ENCODE data around the gene RNF150. TPM values are rescaled to one million over a fixed set of nuclear protein-coding genes. Genes with fewer than 3 reads are reported as not detected.

RNF150 gene
- total and polyA plus RNA-seq, 8 donors: 1.9 to 15.2 (median 14.1) TPM

DNA sequence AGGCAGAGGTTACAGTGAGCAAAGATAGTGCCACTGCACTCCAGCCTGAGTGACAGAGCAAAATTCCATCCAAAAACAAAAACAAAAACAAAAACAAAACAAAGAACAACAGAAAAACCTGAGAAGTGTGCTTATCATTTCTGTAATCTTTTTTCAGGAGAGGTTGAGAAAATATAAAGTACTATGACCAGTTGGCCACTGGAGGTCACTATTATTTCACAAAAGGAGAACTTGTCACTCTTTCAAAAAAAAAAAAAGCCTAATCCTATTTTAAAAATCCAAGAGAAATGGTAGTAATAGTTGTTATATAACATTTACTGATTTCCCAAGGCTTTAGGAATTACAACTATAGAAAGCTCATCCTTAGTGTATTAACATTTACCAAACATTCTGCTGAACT, 24.9 kb upstream of the RNF150 start:
- Histone ChIP-seq H3K27ac (no peak overlapping the region), H3K36me3 (no peaks in the 10 kb centered on the region), H3K4me1 (no peaks in the 10 kb centered on the region), H3K9me3 (no peaks in the 10 kb centered on the region), H3K4me3 (no peak overlapping the region), H3K27me3 (no peaks in the 10 kb centered on the region)
- intact Hi-C loops (cut with DNase I): no loop called here
- TF ChIP-seq, protein P1, sequence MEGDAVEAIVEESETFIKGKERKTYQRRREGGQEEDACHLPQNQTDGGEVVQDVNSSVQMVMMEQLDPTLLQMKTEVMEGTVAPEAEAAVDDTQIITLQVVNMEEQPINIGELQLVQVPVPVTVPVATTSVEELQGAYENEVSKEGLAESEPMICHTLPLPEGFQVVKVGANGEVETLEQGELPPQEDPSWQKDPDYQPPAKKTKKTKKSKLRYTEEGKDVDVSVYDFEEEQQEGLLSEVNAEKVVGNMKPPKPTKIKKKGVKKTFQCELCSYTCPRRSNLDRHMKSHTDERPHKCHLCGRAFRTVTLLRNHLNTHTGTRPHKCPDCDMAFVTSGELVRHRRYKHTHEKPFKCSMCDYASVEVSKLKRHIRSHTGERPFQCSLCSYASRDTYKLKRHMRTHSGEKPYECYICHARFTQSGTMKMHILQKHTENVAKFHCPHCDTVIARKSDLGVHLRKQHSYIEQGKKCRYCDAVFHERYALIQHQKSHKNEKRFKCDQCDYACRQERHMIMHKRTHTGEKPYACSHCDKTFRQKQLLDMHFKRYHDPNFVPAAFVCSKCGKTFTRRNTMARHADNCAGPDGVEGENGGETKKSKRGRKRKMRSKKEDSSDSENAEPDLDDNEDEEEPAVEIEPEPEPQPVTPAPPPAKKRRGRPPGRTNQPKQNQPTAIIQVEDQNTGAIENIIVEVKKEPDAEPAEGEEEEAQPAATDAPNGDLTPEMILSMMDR (IDR thresholded peaks at IDR 0.05): peak; percentile 14 to 35
- peak; percentile 57 for ATAC-seq
- DNase-seq: peak in 1 of 4 donors; percentile 54

DNA sequence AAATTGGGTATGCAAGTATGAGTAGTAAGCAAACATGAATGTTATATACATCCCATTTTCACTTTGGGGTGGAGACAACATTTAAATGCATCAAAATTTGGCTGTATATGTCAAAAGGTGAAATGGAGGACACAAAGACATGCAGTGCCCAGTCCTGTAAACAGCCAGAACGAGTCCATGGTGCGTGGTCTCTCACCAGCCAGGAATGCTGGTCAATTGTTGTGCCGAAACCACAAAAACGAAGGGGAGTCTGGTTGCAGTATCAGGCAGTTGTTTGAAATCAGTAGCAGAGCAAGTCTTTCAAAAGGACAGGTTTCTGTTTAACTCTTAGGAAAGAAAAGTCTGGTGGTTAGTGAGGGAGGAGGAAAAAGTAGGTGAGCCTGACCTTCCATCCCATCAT, 22.3 kb upstream of the RNF150 start:
- DNase-seq: no peak
- Histone ChIP-seq H3K4me3 (no peak overlapping the region), H3K27ac (no peak overlapping the region), H3K4me1 (no peaks in the 10 kb centered on the region), H3K9me3 (no peaks in the 10 kb centered on the region), H3K27me3 (no peaks in the 10 kb centered on the region), H3K36me3 (no peaks in the 10 kb centered on the region)
- TF ChIP-seq, protein P1 (IDR thresholded peaks at IDR 0.05): no peak
- intact Hi-C loops (cut with DNase I): no loop called here
- no peak for ATAC-seq

DNA sequence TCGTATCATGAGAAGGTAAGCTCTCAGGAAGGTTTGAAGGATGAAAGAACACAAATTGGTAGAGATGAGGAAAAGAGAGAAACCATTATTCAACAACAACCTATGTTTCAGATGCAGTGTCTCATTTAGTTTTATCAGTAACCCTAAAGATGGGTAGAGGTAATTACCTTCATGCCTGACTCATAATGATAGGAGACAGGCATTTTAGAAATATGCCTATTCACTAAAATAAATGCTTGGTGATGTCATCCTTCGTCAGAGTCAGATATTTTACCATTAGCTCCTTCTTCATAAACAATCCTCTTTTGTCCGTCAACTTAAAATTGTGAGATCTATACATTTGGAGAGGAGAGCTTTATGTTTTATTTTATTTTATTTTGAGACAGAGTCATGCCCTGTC, 21.5 kb upstream of the RNF150 start:
- Histone ChIP-seq H3K27me3 (no peaks in the 10 kb centered on the region), H3K9me3 (no peaks in the 10 kb centered on the region), H3K4me1 (no peaks in the 10 kb centered on the region), H3K4me3 (no peak overlapping the region), H3K27ac (no peak overlapping the region), H3K36me3 (no peaks in the 10 kb centered on the region)
- no peak for DNase-seq
- ATAC-seq: no peak
- intact Hi-C loops (cut with DNase I): no loop called here
- TF ChIP-seq, protein P1 (IDR thresholded peaks at IDR 0.05): no peak

DNA sequence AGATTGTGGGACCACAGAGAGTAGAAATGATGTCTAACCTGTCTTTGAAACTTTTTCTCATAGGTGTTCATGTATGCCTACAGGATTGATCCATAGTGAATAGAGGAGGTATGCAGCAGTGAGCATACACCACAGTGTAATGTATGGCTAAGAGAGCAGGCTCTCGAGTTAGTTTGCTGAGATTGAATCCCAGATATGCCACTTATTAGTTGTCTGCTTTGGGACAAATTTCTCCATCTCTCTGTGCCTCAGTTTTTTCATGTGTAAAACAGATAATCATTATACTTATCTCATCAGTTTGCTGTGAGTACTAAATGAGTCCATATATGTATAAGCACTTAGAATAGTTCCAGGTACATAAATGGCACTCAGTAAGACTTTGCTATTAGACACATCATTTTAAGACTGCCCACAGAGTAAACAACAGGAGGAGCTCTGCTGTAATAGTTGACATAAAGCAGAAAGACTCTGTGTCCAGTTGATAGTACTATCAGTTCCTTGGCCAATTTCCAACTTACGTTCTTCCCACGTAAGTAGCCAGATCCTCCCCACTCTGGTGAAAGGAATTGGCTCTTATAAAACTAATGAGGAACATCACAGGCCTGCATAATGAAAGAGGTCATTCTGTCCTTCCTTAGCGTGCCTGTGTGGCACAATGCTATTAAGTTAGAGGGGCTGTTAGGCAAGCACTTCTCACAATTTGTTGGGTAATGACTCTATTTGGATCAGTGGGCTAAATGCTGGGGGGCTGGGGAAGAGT, 20.7 kb upstream of the RNF150 start:
- Histone ChIP-seq H3K9me3 (no peaks in the 10 kb centered on the region), H3K4me3 (no peak overlapping the region), H3K36me3 (no peaks in the 10 kb centered on the region), H3K27ac (no peak overlapping the region), H3K27me3 (no peaks in the 10 kb centered on the region), H3K4me1 (no peaks in the 10 kb centered on the region)
- intact Hi-C loops (cut with DNase I): no loop called here
- no peak for ATAC-seq
- DNase-seq: no peak
- TF ChIP-seq, protein P1 (IDR thresholded peaks at IDR 0.05): no peak

DNA sequence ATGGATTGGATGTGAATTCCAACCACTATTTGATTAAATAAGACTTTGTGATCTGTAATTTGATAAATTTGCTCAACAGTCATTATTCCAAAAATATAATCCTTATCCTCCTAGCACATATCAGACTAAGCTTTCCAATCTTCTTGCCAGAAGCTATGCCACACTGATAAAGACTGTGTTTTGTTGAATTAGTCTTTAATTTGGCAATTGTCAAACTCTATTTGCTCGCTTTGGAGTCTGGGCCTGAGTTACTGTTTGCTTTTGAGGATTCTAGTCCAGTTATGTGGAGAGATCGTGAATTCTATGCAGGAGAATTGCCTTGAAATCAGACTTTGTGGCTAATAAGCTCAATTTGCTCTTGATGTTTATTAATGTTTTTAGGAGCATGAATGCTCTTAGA, 10.9 kb upstream of the RNF150 start:
- no peaks in the 10 kb centered on the region for H3K27me3 ChIP-seq
- H3K36me3 ChIP-seq: no peaks in the 10 kb centered on the region
- intact Hi-C loops (cut with DNase I): no loop called here
- no peaks in the 10 kb centered on the region for H3K4me1 ChIP-seq
- ATAC-seq (no peak), DNase-seq (no peak)
- no peak overlapping the region for H3K4me3 ChIP-seq
- no peaks in the 10 kb centered on the region for H3K9me3 ChIP-seq
- H3K27ac ChIP-seq: no peak overlapping the region
- TF ChIP-seq, protein P1 (IDR thresholded peaks at IDR 0.05): no peak
